Iris pigment epithelial cell (primary cell): ENCODE data around the gene FMO3.

Experiments
- DNase-seq: peaks from one replicate; pipeline ENCODE4 v3.0.0-alpha.2; 2011; ENCODE audit warnings: low read depth

FMO3 gene

DNA sequence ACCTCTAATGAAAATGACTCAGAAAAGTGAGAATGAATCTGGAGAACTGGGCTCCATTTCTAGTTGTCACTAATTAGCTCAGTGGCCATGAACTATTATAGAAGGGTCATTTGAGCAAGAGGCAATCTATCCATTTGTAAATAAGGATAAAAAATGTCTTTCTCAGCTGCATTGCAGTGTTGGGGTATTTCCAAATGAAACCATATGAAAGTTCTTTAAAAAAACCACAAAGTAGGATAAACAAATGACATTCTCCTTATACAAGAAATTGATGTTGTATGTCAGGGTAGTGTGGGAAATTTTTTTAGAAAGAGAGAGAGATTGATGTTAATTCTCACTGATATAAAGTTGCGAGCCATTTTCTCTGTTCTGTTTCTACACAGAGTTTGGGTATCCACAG lies 26.0 kb downstream of the FMO3 start:
- DNase-seq = peak; percentile 84

DNA sequence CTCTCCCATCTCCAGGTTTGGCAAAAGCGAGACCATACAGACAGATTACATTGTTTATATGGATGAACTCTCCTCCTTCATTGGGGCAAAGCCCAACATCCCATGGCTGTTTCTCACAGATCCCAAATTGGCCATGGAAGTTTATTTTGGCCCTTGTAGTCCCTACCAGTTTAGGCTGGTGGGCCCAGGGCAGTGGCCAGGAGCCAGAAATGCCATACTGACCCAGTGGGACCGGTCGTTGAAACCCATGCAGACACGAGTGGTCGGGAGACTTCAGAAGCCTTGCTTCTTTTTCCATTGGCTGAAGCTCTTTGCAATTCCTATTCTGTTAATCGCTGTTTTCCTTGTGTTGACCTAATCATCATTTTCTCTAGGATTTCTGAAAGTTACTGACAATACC lies 26.4 kb downstream of the FMO3 start:
- no peak for DNase-seq

DNA sequence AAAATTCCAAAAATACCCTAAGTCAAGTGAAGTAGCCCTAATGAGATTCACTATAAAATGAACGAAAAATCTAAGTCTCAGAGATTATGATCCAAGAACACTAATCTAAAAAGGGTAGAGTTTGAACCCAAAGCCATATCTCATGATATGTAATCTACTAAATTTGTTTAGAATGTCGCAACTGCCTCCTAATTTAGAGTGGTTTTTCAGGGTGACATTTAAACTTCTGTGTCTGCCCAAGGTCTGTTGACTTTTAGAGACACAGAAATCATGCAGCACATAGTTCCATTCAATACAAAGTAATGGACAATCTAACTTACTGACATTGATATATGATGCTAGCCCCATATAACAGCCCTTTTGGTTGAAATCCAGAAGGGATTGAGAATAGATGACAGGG lies 28.9 kb downstream of the FMO3 start:
- DNase-seq = no peak

DNA sequence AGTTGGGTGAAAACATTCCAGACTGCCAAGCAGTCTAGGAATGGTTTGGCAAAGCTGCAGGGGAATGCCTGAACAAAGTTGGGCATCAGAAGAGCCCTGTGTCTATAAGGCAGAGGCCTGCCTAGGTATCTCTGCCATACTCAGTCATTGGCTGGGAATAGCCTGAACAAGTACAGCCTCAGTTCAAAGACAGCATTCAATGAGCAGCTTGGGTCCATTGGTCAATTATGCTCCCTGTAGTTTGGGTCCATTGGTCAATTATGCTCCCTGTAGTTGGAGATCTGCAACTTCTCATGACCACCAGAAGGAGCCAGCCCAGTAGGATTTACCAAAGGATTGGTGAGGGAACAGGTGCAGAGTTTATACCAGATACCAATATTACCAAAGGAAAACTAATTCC lies 31.6 kb downstream of the FMO3 start:
- no peak for DNase-seq

DNA sequence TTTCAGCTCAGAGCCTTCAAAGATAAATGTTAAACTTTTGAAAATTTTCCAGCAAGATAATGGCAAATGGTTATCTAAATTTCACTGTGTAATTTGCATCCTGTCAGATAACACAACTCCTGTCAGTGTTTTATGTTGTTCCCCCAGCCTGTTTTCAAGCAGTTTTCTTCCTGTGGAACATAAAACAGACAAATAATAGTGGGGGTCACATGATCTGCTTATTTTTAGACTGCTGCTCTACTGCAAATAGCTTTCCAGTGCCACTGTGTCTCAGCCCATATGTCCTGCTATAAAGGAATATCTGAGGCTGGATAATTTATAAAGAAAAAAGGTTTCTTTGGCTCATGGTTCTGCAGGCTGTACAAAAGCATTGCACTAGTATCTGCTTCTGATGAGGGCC lies 32.2 kb downstream of the FMO3 start:
- no peak for DNase-seq

DNA sequence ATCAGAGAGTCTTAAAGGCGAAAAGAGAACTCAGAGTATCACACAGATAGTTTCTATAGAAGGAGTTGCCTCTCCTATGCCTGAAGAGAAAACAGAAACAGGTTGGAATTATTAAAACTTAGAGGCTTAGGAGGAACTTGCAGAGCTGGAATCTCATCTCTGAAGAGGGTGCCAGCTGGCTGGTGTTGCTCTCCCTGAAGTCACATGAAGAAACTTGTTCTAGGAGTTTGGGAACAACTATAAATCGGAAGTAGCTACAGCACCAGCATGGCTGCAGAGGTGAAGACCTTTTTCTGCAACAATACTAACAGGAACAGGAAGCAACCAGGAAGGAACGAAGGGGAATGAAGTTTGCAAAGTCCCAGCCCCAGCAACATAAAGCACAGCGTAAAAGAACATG lies 35.8 kb downstream of the FMO3 start:
- DNase-seq = no peak

DNA sequence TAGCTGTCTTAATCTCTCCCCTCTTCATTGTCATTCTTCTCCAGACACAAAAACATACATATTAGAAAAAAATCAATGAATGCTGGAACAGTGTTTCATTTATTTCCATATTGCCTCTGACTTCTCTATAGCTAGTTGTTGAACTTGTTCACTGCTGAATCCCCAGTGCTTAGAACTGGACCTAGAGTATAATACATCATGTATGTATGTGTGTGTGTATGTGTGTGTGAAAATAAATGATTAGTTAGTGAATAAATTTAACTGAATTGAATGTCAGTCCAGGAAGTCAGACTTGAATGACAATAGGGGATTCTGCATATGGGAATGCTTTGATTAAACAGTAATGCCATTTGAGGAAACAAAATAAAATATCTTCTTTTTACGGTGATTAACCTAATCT lies 36.4 kb downstream of the FMO3 start:
- no peak for DNase-seq

DNA sequence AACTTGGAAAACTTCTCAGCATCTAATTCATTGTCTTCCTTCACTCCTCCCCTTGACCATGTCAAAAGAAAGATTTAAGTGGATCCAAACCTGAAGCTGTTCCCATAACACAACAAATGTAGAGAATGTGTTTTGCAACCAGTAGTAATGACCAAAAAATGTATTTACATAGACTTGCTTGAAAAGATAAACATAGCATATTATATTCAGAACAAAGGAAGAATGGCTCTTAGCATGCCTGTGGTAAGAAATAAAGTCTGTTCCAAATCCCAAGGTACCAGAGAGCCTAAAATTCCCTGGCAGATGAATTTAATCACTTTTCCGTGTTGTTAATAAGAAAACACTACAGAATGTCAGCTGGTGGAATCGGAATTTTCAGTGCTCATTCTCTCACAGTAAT lies 36.8 kb downstream of the FMO3 start:
- DNase-seq = peak; percentile 93

DNA sequence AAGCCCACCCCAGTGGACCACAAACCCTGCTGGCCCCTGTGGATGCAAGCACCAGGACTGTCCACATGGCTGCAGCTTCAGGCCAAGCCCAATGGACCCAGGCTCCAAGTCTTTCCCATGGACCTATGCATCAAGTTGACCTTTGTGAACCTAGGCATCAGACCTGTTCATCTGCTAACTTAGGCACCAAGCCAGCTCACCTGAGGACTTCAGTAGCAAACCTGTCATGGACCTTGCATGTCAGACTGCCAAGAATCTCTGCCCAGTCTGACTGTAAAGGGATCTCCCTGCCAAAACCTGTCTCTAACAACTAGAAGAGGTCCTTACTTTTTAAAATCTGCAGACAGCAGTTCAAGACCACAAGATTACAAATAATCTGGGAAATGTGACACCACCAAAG lies 37.8 kb downstream of the FMO3 start:
- no peak for DNase-seq

DNA sequence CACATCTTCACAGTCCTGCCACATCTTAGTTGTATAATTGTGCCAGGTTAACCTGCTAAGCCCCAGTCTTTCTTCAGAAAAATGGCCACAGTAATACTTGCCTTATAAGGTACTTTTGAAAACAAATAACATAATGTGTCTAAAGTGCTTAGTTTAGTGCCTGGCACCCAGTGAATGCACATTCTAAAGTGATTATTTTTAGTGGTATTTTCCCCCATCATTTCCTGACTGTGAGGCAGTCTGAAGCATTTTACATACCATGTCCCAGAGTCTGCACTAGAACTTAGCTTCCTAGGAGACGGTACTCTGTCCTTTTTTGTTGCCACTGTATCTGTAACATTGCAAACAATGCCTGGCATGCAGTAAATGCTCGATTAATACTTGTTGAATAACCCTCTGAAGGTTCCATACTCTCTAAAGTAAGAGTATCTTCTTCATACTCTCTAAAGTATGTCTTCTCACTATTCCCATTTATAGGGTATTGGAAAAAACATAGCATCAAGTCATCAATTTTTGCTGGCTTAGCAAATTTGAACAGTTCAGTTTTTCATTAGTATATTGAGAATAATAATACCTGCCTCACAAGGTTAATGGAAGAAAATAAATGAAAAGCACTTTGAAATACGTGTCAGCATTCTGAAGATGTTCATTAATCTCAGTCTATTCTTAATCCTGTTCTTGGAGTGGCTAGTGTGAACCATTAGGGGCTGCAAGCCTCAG lies 43.7 kb downstream of the FMO3 start:
- DNase-seq = peak; percentile 41

DNA sequence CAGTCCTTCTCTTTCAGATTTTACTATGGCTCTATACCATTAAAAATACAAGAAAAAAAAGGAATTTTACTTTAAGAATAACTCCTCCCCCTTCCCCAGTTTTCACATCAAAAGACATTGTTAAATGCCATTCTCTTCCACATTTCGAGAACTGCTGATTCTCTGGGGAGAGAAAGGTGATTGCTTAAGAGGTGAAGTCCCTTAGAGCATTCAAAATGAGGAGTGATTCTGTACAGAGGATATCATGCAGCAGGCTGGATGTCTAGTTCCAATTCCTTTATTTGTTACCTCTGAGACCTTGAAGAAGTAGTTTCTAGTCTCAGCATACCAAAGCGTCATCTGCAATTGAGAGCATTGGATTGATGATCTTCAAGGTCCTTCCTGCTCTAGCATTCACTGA lies 46.9 kb downstream of the FMO3 start:
- no peak for DNase-seq

DNA sequence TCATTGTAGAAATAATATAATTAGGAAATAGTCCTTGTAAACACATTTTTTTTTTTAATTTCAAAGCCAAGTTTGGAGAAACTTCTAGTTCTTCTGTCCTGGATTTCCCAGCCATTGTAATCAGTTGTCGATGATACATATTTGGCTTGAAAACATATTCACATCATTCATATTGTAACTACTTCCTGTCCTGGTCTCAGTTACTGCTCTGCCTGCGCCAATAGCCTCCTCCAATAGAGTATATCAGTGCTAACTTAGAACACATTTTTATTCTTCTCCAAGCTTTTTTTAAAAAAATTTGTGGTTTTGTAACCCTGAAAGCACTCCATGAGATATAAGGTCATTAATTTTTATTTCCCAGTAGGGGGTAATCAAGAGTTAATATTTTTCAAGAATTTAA lies 48.3 kb downstream of the FMO3 start:
- DNase-seq = no peak

DNA sequence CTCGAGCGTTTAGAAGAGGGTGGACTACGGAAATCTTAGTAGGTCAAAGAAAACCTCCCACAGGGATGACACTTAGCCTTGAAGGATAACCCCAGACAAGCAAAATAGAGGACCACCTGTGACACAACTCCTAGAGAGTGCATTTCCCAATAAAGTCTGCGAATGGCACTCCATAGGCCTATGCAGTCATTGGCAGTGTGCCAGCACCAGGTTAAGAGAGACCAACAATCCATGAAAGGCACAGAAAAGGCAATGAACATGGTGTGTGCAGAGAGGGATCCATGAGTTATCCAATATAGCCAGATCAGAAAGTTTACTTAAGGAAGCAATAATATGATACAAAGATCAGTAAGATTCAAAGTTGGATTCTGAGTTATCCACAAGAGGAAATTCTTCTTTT lies 49.2 kb downstream of the FMO3 start:
- DNase-seq = no peak

DNA sequence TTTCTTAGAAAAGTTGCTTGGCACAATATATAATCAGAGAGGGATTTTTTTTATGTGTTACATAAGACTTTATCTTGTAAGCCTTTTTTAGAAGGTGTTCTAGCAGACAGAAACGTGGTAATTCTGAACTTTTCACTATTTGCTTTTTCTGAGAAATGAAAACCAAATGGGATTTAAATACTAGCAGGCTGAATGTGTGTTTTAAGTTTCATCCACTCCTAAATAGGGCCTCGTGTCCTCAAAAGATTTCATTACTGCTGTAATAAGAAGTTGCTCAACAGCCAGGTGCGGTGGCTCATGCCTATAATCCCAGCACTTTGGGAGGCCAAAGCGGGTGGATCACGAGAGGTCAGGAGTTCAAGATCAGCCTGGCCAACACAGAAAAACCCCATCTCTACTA lies 49.7 kb downstream of the FMO3 start:
- peak; percentile 71 for DNase-seq

DNA sequence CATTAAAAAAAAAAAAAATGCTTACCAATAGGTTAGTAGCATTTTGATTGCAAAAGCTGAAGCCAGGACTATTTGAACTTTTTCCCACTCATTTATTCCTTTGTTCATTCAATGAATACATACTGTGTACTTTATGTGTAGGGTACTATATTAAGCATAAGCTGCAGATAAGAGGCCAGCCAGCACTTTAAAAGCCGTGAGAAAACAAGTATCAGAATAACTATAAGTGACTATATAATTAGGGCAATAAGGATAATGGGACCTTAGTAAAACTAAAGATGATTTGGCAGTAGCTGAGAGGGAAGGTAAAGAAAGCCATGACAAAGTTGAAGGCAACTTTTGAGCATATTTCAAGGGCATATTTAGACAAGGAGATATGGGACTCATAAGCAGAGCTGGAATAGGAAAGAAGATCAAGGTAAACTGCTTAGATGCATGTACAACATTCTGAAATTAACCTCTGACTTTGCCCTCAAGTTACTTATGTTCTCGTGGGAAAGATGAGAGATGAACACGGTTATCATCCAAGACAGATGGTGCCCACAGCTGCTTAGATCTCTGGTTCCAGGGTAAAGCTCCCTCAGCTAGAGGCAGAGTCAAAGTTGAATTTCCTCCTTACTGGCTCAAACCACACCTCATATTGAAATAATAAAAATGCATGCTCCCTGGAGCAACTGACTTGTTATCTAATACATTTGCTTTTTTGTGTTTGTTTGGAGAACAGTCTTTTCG lies 50.4 kb downstream of the FMO3 start:
- no peak for DNase-seq

DNA sequence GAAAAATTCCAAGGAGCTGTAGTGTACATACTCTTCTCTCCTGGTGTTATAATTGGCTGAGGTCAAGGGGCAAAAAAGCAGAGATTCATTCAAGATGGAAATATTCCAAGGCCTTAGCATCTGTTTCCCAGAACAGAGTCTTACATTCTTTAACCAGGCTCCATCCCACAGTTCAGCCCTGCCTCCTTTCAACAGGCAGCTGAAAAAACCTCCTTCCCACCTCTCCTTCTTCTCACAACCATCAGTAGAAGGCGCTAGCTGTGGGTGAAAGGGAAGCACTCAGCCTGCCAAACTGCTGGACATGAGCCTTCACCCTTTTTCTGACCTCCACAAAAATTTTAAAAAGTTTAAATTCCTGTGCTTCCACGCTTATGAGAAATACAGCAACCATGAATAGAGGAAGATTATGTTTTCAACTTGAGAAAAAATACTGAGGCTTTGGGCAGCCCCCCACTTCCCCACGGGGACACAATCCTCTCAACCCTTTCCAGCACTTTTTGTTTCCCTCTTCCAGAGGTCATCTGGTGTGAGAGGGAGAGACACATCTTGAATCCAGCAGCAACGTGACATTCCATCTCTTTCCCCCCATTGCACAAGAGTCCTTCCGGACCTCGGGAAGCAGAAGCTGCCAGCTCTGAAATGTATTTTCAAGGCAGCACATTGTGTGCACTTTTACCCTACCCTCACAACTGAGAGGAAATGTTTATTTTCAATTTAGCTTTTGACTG lies 51.1 kb downstream of the FMO3 start:
- peak; percentile 96 for DNase-seq

DNA sequence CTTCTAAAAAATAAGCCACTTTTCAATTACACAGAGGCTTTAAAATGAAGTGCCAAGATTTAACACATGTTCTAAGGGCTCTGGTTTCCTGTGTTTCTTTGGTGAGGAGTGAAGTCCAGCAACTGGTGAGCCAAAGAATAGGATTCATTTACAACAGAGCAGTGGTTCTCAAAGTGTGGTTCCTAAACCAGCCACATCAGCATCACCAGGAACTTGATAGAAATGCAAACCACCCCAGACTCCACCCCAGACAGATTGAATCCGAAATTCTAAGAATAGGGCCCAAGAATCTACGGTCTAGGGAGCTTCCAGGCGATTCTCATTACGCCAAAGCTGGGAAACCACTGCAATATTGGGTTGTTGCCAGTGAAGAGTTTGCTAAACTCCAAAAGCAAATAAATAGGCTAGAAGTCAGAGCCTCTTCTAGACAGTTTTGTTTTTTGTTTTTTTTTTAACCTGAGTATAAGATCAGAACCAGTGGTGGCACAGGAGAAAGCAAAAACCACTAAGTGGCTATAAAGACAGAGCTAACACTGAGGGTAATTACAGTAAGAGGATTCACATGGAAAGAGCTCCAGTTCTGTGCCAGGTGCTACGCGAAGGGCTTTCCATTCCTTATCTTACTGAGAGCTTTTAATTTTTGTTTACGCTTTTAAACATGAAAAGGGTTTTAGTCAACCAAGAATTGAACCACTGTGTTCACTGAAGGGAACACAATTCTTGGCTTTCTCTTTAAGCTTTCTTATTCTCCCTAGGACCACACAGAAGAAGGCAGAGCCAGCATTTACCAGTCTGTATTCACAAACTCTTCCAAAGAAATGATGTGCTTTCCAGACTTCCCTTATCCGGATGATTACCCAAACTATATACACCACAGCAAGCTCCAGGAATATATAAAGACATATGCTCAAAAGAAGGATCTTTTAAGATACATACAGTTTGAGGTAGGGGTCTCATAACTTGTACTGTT lies 52.0 kb downstream of the FMO3 start:
- DNase-seq = peak; percentile 93

DNA sequence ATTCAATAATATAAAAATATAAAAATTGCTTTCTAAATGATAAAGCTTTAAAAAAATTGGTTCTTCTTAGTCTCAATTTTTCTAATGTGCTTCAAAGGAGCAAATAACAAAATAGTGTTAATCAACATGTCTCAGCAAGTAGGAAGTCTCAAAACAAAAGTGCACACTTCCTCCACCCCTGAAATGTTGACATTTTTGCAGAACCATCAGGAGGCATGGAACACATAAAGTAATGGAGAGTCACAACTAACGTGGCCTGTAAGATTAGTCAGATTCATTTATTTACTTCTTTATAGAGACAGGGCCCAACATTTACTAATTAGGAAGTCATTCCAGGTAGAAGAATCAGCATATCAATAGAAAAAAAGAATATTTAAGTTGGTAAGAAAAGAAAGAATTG lies 59.5 kb downstream of the FMO3 start:
- no peak for DNase-seq

DNA sequence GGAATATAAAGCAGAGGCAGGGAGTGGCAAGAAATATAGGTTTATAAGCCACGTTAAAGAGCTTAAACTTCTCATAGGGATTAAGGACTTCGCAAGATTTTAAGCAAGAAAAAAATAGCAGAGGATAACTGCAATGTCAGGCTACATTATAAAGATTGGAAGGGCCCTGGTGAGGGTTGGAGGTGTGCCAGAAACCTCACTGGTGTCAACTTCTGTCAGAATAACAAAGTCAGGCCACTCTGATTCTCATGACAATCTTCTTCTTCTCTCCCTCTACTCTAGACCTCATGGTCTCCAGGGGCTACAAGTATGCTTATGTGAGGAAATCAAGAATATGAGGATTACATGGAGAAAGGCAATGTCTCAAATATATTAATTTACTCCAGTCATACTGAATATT lies 61.8 kb downstream of the FMO3 start:
- no peak for DNase-seq

DNA sequence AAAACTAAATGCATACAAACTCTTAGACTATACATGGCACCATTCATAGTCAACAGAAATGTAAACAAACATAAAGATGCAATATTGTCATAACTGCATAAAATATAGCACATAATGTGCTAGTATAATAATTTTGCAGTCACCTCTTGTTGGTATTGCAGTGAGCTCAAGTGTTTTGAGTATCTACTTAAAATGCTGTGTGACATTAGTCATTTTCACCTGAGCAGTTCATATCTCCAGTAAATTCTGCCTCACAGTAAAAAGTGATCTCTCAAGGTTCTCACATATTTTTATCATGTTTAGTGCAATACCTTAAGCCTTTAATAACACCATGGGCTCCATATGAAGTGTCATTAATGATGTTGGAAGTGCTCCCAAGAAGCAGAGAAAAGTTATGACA lies 64.8 kb downstream of the FMO3 start:
- no peak for DNase-seq

DNA sequence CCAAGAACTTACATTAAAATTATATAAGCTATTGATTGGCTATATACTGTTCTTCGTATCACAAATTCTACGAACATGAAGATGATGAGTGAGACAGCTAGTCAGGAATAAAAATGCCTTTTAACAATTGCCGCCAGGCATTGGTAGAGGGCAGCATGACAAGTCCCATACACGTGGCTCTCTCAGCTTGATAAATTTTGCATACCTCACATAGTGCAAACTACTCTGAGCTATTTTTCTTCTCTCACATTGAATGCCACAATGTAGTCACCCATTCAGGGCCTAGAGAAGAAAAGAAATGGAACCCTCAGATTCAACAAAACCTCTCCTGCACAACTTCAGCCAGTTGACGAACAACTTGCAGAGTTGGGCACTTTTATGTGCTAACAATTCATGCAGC lies 67.4 kb downstream of the FMO3 start:
- DNase-seq = no peak

DNA sequence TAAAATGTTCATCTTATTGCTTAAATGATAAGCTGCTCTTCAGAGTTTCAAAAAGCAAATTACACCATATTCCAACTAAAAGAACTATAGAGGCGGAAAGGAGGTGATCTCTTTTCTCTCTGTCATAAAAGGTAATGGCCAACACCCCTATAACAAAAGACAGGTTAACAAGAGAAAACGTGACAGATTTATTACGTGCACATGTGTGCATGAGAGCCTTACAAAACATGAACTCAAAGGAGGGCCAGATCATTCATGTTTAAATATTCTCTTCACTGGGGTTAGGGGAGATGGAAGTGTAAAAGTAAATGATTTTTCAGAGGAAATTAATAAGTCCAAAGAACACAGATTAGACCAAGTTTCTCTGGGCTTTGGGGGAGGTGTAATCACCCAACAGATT lies 67.8 kb downstream of the FMO3 start:
- DNase-seq = no peak
